Measurements from ENCODE around the gene KIRREL3.

DNA sequence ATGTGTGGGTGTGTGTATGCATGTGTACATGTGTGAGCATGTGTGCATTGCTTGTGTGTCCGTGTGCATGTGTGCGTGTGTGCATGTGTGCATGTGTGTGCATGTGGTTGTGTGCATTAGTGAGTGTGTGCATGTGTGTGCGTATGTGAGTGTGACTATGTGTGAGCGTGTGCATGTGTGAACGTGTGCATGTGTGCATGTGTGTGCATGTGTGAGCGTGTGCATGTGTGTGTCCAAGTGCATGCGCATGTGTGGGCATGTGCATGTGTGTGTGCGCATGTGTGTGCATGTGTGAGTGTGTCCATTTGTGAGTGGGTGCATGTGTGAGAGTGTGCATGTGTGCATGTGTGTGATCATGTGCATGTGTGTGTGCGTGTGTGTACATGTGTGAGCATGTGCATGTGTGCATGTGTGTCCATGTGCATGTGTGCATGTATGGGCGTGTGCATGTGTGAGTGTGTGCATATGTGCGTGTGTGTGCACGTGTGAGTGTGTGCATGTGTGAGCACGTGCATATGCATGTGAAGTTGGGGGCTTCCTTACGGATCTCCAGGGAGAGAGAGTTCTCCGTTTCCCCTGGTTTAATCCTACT, 549.3 kb downstream of the KIRREL3 start:
- TF ChIP-seq, protein P1, sequence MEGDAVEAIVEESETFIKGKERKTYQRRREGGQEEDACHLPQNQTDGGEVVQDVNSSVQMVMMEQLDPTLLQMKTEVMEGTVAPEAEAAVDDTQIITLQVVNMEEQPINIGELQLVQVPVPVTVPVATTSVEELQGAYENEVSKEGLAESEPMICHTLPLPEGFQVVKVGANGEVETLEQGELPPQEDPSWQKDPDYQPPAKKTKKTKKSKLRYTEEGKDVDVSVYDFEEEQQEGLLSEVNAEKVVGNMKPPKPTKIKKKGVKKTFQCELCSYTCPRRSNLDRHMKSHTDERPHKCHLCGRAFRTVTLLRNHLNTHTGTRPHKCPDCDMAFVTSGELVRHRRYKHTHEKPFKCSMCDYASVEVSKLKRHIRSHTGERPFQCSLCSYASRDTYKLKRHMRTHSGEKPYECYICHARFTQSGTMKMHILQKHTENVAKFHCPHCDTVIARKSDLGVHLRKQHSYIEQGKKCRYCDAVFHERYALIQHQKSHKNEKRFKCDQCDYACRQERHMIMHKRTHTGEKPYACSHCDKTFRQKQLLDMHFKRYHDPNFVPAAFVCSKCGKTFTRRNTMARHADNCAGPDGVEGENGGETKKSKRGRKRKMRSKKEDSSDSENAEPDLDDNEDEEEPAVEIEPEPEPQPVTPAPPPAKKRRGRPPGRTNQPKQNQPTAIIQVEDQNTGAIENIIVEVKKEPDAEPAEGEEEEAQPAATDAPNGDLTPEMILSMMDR (IDR thresholded peaks at IDR 0.05; ENCODE audit: low read depth, low read length), result no peak
- TF ChIP-seq EZH2phosphoT487 (IDR thresholded peaks at IDR 0.05; ENCODE audit: low read depth), result no peak
